Activated CD8-positive, alpha-beta T cell treated with anti-CD3 and anti-CD28 coated beads for 36 hours (primary cell): ENCODE results near the gene BLM. TPM values are rescaled to one million over a fixed set of nuclear protein-coding genes. Genes with fewer than 3 reads are reported as not detected.
A peak's percentile ranks its signal among the peaks of the same experiment; 100 is the strongest.

Source experiments
- ATAC-seq: fragments of 200-7000 bp; cut with Tn5 transposase; one replicate; pipeline ENCODE4 v1.10.0; 2021; ENCODE audit warnings: mild to moderate bottlenecking, moderate library complexity
- CTCF ChIA-PET: fragments of 350-600 bp; sonication (Branson Sonifier 250); formaldehyde crosslinking; loops from one replicate; lab custom pipeline; 2021; ENCODE audit warnings: antibody characterized with exemption; lab: Charles Lee
- POLR2A ChIA-PET: fragments of 350-600 bp; sonication (Branson Sonifier 250); formaldehyde crosslinking; loops from one replicate; lab custom pipeline; 2021; ENCODE audit warnings: antibody characterized with exemption; lab: Charles Lee
- DNase-seq: peaks from one replicate; pipeline ENCODE4 v3.0.0-alpha.2; 2020
- H3K27ac Mint-ChIP-seq: one replicate; pipeline ENCODE4 v1.8.0; 2021; ENCODE audit warnings: mild to moderate bottlenecking, mixed read lengths
- H3K27me3 Mint-ChIP-seq: one replicate; pipeline ENCODE4 v1.8.0; 2021; ENCODE audit warnings: mixed read lengths
- H3K36me3 Mint-ChIP-seq: one replicate; pipeline ENCODE4 v1.8.0; 2021; ENCODE audit warnings: low read depth, mixed read lengths
- H3K4me1 Mint-ChIP-seq: one replicate; pipeline ENCODE4 v1.8.0; 2021; ENCODE audit warnings: low read depth, mixed read lengths
- H3K4me3 Mint-ChIP-seq: one replicate; pipeline ENCODE4 v1.8.0; 2021; ENCODE audit warnings: mild to moderate bottlenecking, moderate library complexity, mixed read lengths
- H3K9me3 Mint-ChIP-seq: one replicate; pipeline ENCODE4 v1.8.0; 2021; ENCODE audit warnings: mixed read lengths
- intact Hi-C: fragments of 100-400 bp; cut with micrococcal nuclease; formaldehyde crosslinking; loops from one replicate; pipeline ENCODE4 v1.10.0; 2022
- total RNA-seq, 2 experiments: library from RNA; stranded (reverse); gene quantifications; one replicate each; pipeline ENCODE4 v1.2.3, GENCODE V29; 2021
- TF ChIP-seq, protein P1 (sequence below): fragments of 200-600 bp; IDR thresholded peaks from one replicate; pipeline ENCODE4 v1.8.0; 2022; ENCODE audit warnings: antibody characterized with exemption, mild to moderate bottlenecking

BLM gene
- total RNA-seq, 2 experiments from 2014 or later: 45.2 to 53.6 TPM

DNA sequence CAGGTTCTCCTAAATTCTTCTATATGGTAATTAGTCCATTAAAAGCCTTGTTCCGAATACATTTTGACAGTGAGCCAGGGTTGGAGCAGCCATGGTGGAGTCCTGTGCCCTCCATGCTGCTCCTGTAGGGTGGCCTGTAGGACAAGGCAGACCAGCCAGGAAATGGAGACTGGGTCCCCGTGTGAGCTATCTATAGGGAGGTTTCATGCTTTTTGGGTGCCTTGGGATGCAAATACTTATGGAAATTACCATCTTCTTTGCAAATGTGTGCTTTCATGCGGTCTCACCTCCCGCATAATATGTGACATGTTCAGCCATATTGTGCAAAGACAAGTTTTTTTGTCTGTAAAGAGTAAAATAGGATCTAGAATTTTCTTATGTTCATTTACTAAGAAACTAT, 93.2 kb downstream of the BLM start:
- DNase-seq: no peak
- H3K9me3 Mint-ChIP-seq: no peaks in the 10 kb centered on the region
- H3K4me1 Mint-ChIP-seq: peaks cover 31% of the 10 kb centered on the region
- H3K4me3 Mint-ChIP-seq: no peak overlapping the region
- H3K27ac Mint-ChIP-seq: no peak overlapping the region
- ChIA-PET POLR2A (interaction anchor here (0.6 kb wide), 1 partner anchor 74 kb away, joined by 3 read pairs; no protein-coding TSS in a partner anchor), CTCF (interaction anchor here (1.3 kb wide), 1 partner anchor 75 kb away, joined by 4 read pairs; no protein-coding TSS in a partner anchor)
- no peaks in the 10 kb centered on the region for H3K27me3 Mint-ChIP-seq
- H3K36me3 Mint-ChIP-seq: peaks cover 67% of the 10 kb centered on the region
- intact Hi-C loops: no loop called here
- ATAC-seq: no peak
- TF ChIP-seq, protein P1, sequence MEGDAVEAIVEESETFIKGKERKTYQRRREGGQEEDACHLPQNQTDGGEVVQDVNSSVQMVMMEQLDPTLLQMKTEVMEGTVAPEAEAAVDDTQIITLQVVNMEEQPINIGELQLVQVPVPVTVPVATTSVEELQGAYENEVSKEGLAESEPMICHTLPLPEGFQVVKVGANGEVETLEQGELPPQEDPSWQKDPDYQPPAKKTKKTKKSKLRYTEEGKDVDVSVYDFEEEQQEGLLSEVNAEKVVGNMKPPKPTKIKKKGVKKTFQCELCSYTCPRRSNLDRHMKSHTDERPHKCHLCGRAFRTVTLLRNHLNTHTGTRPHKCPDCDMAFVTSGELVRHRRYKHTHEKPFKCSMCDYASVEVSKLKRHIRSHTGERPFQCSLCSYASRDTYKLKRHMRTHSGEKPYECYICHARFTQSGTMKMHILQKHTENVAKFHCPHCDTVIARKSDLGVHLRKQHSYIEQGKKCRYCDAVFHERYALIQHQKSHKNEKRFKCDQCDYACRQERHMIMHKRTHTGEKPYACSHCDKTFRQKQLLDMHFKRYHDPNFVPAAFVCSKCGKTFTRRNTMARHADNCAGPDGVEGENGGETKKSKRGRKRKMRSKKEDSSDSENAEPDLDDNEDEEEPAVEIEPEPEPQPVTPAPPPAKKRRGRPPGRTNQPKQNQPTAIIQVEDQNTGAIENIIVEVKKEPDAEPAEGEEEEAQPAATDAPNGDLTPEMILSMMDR: no peak

DNA sequence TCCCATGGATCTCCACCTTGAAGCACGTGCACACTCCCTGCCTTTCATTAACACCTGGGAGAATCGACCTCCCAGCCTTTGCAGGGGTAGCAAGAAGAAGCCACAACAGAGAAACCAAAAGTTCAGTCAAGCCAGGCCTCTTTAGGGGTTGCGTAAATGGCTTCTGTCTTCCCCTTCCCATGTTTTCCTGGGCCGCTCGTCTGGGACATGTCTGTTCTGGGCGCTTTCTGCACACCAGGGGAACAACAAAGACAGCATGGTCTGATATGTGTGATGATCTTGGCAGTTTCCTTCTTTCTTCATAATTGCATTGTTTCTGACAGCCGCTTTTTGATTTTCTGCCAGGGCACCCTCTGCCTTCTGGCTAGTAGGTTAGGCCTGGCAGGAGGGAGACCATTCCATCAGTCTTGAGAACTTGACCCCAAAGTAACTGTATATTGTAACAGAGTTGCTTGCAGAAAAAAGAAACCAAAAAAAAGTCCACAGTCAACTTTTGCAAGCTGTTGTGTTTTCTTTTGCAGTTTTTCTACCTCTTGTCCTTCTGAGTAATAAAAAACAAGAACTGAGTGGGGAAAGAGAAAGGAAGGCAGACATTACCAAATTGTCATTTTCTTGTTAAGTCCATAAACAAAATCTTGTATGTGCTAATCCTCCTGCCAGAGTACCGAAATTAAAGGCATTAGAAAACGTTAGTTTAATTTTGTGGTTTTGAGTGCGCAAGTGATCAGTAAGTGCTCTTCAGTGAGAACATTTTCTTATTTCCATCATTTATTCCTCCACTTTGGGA, 95.2 kb downstream of the BLM start:
- ChIA-PET CTCF (interaction anchor here (0.9 to 4.6 kb wide), 3 partner anchors 73 to 81 kb away, joined by 3 to 19 read pairs (median 4); no protein-coding TSS in a partner anchor), POLR2A (interaction anchor here (1.0 kb wide), 1 partner anchor 120 kb away, joined by 4 read pairs; the partner anchor contains the start of gene HDDC3)
- no peaks in the 10 kb centered on the region for H3K9me3 Mint-ChIP-seq

GRCh38 chr15:90812958-90813265, 95.8 kb downstream of the BLM start:
- Mint-ChIP-seq H3K36me3 (peaks cover 66% of the 10 kb centered on the region), H3K27ac (no peak overlapping the region), H3K27me3 (no peaks in the 10 kb centered on the region), H3K9me3 (no peaks in the 10 kb centered on the region), H3K4me3 (no peak overlapping the region), H3K4me1 (peaks cover 46% of the 10 kb centered on the region)
- intact Hi-C loops: no loop called here
- ATAC-seq (no peak), DNase-seq (no peak)
- POLR2A ChIA-PET: interaction anchor here (1.0 kb wide), 1 partner anchor 119 kb away, joined by 4 read pairs; the partner anchor contains the start of gene HDDC3
- TF ChIP-seq, protein P1: no peak
- CTCF ChIA-PET: interaction anchor here (1.9 to 4.6 kb wide), 2 partner anchors 73 to 80 kb away, joined by 4 to 19 read pairs; no protein-coding TSS in a partner anchor

More for the DNA sequence above, 95.2 kb downstream of the BLM start:
- intact Hi-C loops: no loop called here
- Mint-ChIP-seq H3K36me3 (peaks cover 66% of the 10 kb centered on the region), H3K4me3 (no peak overlapping the region), H3K27me3 (no peaks in the 10 kb centered on the region), H3K4me1 (peaks cover 41% of the 10 kb centered on the region), H3K27ac (no peak overlapping the region)
- TF ChIP-seq, protein P1: no peak
- ATAC-seq (no peak), DNase-seq (no peak)

DNA sequence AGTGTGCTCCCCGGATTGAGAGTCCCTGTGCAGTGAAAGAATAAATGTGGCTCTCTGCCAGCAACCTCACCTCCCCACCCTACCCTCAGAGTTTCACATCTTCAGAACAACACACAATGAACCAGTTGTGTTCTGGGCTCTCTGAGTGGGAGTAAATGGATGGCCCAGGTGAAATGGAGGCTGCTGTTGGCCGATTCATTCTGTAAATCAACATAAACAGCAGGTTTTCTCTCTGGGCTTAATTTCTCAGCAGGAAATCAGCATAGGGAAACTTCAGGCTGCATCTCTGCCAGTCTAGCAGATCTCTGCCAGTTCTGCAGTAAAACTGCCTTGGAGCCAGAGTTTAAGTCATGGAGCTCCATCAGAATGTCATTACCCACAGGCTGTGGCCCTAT, 96.6 kb downstream of the BLM start:
- ChIA-PET CTCF (interaction anchor here (1.9 to 4.6 kb wide), 2 partner anchors 72 to 79 kb away, joined by 4 to 19 read pairs; no protein-coding TSS in a partner anchor), POLR2A (interaction anchor here (0.8 to 1.7 kb wide), 4 partner anchors 10 to 119 kb away, joined by 3 to 6 read pairs (median 4); partner anchors contain the start of gene HDDC3)
- intact Hi-C loops: no loop called here
- DNase-seq (peak; percentile 39), ATAC-seq (peak; percentile 24)
- Mint-ChIP-seq H3K27ac (peak overlapping the region; percentile 84), H3K9me3 (no peaks in the 10 kb centered on the region), H3K4me3 (no peak overlapping the region), H3K36me3 (peaks cover 61% of the 10 kb centered on the region), H3K4me1 (peaks cover 54% of the 10 kb centered on the region), H3K27me3 (no peaks in the 10 kb centered on the region)
- TF ChIP-seq, protein P1: no peak
